DMS79 (cell line): Measurements from ENCODE around the gene ORC2.

Experiments used
- DNase-seq: peaks from one replicate; lab custom pipeline; 2025; lab: John Stamatoyannopoulos, UW

The ORC2 gene

DNA sequence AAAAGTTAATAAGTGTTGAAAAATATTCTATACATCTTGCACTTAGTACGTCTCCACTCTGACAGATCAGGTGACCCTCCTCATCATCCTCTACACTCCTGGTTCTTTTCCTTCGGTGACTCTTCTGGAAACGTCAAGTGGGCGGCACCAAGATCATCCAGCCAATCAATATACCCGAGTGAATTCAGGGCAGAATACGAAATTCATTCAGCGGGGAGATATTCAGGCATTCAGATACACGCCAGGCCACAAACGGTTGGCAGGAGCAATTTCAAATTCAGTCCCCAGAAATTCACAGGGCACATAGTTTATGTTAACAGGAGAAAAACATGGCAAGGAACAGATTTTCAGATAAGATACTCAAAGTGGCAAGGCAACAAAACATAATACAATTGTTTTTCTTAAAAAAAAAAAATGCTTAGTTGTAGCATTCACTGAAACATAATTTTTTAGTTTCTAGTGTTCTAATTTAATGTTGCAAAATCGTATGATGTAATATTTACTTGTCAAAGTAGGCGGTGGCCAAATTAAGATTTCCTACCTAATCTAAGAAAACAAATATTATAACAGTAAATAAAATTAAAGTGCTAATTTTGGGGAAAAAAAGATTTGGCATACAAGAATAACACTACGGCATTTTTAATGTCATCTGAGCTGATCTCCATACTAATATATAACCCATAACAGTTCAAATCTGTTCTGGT is 103.2 kb downstream of the ORC2 start:
- no peak for DNase-seq
